Measurements from ENCODE around the gene NLRC5.
A peak's percentile ranks its signal among the peaks of the same experiment; 100 is the strongest.
"Not testable (repeated sequence)": the region's sequence is repeated elsewhere in the genome, so short reads cannot be mapped to it uniquely, and the experiment has no call there.

NLRC5 gene

DNA sequence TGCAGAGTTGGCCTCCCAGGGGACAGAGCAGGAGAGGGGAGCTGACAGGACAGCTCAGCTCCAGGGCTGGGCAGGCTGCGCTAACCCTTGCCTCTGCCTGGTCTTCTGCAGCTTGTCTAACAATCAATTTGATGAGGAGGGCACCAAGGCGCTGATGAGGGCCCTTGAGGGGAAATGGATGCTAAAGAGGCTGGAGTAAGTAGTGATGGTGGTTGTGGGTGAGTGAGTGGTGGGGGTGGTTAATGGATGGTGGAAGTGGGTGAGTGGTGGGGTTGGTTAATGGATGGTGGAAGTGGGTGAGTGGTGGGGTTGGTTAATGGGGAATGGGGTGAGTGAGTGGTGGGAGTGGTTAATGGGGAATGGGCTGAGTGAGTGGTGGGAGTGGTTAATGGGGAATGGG is 81.1 kb downstream of the NLRC5 start:
- DNase-seq (ENCODE audit: low read depth, low spot score), result no peak

DNA sequence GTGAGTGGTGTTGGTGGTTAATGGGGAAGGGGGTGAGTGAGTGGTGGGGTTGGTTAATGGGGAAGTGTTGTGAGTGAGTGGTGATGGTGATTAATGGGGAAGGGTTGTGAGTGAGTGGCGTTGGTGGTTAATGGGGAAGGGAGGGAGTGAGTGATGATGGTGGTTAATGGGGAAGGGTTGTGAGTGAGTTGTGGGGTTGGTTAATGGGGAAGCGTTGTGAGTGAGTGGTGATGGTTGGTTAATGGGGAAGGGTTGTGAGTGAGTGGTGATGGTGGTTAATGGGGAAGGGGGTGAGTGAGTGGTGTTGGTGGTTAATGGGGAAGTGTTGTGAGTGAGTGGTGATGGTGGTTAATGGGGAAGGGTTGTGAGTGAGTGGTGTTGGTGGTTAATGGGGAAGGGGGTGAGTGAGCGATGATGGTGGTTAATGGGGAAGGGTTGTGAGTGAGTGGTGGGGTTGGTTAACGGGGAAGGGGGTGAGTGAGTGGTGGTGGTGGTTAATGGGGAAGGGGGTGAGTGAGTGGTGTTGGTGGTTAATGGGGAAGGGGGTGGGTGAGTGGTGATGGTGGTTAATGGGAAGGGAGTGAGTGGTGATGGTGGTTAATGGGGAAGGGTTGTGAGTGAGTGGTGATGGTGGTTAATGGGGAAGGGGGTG is 81.8 kb downstream of the NLRC5 start:
- DNase-seq (ENCODE audit: low read depth, low spot score), result not testable (repeated sequence)

GRCh38 chr16:57071831-57072582 is 82.7 kb downstream of the NLRC5 start:
- no peak for DNase-seq (ENCODE audit: low read depth, low spot score)

DNA sequence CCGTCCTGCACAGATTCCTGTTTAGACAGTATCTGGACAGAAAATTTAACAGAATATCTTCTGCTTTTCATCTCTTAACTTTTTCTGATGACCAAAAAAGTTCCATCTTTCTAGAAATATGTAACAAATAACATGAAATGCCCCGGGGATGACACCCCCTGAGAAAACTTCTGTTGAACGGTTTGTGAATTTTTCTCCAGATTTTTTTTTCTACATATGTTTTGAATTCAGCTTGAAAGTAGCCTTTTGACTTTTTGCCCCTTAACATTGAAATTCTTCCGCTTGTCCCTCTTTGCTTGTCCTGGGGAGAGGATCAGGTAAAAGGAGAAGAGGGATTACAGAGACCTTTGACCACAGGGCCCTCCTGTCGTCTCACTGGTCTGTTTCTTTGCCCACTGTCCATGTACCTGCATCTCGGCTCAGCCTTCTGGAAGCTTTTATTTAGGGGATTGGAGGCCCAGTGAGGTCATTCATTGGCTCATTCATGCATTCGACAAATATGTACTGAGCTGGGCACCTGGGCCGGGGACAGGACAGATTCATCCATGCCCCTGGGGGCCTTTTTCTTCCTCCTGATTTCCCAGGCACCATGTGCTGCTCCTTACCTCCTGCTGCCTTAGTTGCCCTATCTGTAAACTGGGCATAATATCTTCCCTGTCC is 83.4 kb downstream of the NLRC5 start:
- no peak for DNase-seq (ENCODE audit: low read depth, low spot score)

DNA sequence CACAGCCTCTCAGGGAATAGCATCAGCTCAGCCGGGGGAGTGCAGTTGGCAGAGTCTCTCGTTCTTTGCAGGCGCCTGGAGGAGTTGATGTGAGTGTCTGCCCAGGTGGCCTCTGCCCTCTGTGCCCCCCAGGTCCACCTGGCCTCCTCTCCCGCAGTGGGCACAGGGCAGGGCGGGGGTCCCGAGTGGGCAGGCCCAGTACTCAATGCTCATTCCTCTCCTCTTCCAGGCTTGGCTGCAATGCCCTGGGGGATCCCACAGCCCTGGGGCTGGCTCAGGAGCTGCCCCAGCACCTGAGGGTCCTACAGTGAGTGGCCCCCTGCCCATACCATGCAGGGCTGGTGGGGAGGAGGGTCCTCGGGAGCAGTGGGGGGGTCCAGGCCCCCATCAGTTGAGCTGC is 88.4 kb downstream of the NLRC5 start:
- DNase-seq (ENCODE audit: low read depth, low spot score), result no peak

- DNase-seq (ENCODE audit: low read depth, low spot score), result no peak
Observed at GRCh38 chr16:57081744-57082143, 92.4 kb downstream of the NLRC5 start.

DNA sequence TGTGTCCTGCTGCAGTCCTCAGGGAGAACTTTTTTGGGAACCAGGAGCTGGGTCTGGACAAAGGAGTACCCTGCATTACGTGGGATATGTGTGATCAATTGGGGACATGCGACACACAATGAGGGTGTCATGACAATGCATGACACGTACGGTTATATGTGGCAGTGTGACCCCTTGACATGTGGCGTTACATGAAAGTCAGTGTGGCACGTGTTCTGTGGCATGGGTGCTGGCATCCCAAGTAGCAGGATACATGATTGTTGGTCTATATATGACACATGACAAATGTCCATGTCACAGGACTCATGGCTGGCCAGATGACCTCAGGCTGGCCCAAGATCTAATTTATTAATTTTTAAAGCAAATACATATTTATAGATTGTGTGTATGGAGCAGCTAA is 93.3 kb downstream of the NLRC5 start:
- no peak for DNase-seq (ENCODE audit: low read depth, low spot score)

- no peak for DNase-seq (ENCODE audit: low read depth, low spot score)
Observed at GRCh38 chr16:57083485-57084126, 94.2 kb downstream of the NLRC5 start.

DNA sequence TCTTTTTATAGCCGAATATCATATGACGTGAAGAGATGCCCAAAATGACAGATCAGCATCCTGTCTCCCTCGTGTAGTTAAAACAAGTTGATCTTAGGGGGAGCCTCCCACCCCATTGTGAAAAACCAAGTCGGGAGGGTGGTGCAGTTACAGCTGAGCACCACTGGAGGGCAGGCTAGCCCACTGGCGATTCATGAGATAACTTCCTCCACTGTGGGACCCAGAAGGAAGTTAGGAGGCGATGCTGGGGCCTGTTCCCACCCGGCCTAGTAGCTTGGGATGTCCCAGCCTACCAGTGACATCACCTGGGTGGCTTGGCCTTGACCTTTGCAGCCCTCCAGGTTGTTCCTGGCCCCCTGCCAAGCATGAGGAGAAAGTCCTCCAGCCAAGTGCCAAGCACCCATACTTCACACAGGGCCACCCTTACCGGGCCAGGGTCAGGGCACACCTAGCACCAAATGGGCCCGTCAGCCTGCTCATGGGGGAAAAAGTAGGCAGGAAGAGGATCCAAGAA is 95.0 kb downstream of the NLRC5 start:
- DNase-seq (ENCODE audit: low read depth, low spot score), result peak; percentile 79

- no peak for DNase-seq (ENCODE audit: low read depth, low spot score)
Observed at GRCh38 chr16:57084996-57085395, 95.6 kb downstream of the NLRC5 start.

DNA sequence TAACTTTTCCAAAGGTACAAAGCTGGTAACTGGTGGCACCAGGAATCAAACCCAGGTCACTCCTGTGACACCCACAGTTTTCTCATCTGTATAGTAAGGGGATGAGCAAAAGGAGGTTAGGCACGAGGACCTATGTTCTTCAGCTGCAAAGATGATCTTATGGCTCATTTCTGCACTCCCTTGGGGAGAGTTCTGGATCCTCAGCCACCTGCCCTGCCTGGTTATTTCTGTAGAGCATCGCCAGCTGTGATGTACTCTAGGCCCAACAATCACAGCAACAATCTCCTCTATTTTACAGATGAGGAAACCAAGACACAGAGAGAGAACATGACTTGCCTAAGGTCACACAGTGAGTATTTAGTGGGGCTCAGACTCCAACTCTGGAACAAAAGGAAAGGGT is 97.6 kb downstream of the NLRC5 start:
- DNase-seq (ENCODE audit: low read depth, low spot score), result no peak

- no peak for DNase-seq (ENCODE audit: low read depth, low spot score)
Observed at GRCh38 chr16:57089406-57089805, 100.0 kb downstream of the NLRC5 start.

DNA sequence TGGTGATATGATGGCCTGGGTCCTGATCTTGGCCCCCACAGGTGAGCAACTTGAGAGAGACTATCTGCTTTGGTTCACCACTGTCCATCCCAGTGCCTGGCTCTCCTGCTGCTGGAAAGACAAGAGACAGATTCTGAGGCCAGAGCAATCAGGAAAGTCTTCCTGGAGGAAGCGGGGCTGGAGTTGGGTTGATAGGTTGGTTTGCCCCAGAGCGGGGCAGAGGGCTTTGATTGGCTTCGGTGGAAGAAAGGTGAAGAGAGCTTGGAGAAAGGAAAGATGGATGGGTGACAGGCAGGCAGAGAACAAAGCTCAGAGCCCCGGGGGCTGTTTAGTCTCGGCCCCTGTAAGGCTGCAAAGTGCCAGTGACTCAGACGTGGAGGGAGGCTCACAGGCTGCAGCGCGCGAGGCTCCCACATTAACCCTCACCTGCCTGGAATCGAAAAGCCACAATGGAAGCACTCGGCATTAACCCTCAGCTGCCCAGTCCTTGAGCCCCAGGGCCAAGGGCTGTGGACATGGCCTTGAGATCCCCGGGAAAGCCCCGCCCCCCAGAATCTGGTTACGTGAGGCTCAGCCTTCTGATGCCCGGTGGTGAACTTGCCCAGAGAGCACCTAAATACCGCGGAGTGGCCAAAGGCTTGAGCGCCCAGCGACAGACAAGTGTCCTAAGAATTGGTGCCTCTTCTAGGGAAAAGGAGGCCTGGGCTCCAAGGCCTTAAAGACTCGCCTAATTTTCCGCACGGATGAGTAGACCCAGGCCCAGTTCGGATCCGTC is 102.0 kb downstream of the NLRC5 start:
- peak; percentile 99 for DNase-seq (ENCODE audit: low read depth, low spot score)

DNA sequence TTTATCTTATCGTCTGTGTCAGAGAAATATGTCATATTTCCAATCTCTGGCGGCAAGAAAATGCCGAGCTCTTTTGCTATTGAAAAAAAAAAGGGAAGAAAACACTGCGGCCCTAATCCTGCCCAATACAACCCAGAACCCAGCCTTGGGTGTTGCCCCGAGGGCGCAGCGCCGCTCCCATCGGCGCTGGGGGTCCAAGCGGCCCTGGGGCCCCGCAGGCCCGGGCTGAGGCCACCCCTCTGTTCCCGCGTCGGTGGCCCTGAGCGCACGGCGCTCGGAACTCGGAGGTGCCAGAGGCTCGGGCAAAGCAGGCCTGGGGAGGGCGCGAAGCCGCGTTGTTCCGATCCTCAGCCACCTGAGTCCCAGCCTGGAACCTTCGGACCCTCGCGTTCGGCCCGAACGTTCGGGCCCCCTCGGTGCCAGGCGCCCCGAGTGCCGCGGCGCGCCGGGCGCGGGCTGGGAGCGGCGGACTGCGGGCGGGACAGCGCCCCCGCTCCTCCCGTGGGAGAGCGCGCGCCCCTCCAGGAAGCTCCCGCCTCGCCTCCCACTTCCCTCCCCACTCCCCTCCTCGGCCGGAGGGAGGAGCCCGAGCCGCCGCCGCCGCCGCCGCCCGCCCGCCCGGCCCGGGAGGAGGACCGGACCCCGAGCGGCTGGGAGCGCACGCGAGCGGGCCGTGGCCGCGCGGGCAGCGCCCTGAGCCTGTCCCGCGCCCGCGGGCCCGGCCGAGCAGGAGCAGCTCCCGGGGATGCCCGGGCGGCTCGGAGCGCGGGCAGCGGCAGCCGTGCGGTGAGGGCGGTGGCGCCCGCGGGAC is 102.8 kb downstream of the NLRC5 start, which contains the start of gene CPNE2:
Gene CPNE2, plus strand, starts transcription at position 609 of the 811 bp plus-strand sequence. CDS start 18,160 bp downstream, outside the sequence.
- no peak for DNase-seq (ENCODE audit: low read depth, low spot score)

DNA sequence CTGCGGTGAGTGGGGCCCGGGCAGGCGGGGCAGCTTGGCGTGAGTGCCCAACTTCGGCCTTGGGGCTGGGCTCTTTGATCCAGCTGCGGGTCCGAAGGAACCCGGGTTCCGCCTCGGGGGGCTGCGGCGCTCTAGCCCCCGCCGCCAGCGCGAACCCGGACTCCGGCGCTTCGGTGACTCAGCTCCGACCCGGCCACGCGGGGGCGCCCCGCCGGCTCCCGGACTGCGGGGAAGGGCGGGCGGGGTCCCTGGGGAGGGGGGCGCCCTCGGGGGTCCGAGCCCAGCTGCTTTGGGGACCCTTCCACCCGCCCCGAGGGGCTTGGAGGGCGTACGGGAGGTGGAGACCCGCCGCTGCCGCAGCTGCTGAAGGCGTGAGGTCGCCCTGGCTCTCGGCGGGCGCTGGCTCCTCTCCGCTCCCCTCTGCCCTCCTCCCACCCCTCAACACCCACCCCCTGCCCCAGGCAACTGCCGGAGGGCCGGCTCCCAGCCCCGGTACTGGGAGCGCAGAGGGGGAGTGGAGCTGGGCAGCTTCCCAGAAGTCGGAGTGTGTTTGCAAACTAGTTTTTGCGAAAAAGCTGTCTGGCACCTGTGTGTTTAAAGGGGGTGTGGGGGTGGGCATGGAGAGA is 103.5 kb downstream of the NLRC5 start:
- DNase-seq (ENCODE audit: low read depth, low spot score), result no peak

- no peak for DNase-seq (ENCODE audit: low read depth, low spot score)
Observed at GRCh38 chr16:57093666-57094564, 104.6 kb downstream of the NLRC5 start.

DNA sequence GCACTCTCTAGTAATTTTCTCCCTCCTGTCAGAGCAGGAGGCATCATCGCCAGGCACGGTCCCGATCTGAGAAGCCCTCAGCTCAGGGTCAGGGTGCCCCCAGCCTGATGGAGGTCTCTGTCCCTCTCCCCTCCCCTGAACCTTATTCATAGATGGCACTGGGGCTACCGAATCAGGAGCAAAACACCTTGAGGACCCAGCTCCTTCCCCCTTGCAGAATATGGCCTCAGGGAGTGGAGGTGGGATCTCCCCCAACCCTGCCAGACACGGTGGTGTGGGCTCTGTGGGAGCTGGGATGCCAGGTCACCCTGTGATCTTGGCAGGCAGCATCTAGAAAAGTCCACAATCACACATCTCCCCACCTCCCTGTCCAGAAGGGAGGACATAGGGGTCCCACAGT is 105.6 kb downstream of the NLRC5 start:
- DNase-seq (ENCODE audit: low read depth, low spot score), result no peak

DNA sequence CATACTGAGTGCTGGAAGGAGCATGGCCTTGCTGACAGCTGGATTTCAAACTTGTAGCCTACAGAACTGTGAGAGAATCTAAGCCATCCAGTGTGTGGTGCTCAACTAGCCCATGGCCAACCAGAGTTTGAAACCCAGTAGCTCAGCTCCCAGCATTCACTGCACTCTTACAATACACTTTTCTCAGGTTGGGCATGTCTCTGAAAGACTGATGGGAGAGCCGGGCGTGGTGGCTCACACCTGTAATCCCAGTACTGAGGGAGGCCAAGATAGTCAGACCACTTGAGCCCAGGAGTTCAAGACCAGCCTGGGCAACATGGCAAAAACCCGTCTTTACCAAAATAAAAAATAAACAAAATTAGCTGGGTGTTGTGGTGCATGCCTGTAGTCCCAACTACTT is 106.8 kb downstream of the NLRC5 start:
- DNase-seq (ENCODE audit: low read depth, low spot score), result no peak

DNA sequence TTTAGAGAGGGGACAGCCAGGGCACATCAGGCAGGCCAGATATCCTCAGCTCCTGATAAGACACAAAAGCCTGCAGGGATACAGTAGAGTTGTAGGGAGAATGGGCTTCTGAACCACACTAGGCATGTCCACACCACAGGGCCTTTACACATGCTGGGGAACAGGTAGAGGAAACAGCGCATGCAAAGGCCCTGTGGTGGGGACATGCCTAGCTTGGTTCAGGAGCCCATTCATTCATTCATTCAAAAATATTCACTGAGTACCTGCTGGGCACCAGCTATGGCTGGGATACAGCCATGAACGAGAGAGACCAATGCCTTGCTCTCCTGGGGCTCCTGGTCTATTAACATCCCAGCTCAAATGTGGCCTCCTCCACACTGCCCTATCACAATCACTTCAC is 107.4 kb downstream of the NLRC5 start:
- no peak for DNase-seq (ENCODE audit: low read depth, low spot score)

All from ELF-1 (cell line).